Fibroblast of lung (primary cell): ENCODE measurements around the gene DCAF12. TPM values are rescaled to one million over a fixed set of nuclear protein-coding genes. Genes with fewer than 3 reads are reported as not detected.

ENCODE experiments used
- DNase-seq, 2 donors: peaks; one replicate each; pipeline versions ENCODE4 v3.0.0 to v3.0.0-alpha.2; 2010; ENCODE audit warnings: low read depth in 2 of 2
- H2AFZ ChIP-seq: 2 replicates; pipeline ENCODE4 v1.5.1; 2012; ENCODE audit warnings: low read length, control low read depth, inconsistent platforms
- H3K27ac ChIP-seq: 2 replicates; pipeline ENCODE4 v1.5.1; 2011; ENCODE audit warnings: low read length, control low read depth; ENCODE audit not compliant: insufficient read depth
- H3K27me3 ChIP-seq: 2 replicates; pipeline ENCODE4 v1.5.1; 2011; ENCODE audit warnings: mild to moderate bottlenecking, low read length; ENCODE audit not compliant: control insufficient read depth, insufficient read depth
- H3K36me3 ChIP-seq: 2 replicates; pipeline ENCODE4 v1.5.1; 2011; ENCODE audit warnings: low read length; ENCODE audit not compliant: control insufficient read depth, insufficient read depth
- H3K4me1 ChIP-seq: 2 replicates; pipeline ENCODE4 v1.5.1; 2011; ENCODE audit warnings: low read length; ENCODE audit not compliant: control insufficient read depth, insufficient read depth; ENCODE audit errors: extremely low read depth
- H3K4me2 ChIP-seq: 2 replicates; pipeline ENCODE4 v1.5.1; 2011; ENCODE audit warnings: low read length, control low read depth; ENCODE audit not compliant: insufficient read depth; ENCODE audit errors: extremely low read depth
- H3K4me3 ChIP-seq, 4 experiments: fragments of 200-600 bp in 1 of 4; sonication (generic) in 1 of 4; replicated peaks in 1 of 4; 2 replicates each; pipeline ENCODE4 v1.5.1; 2011 to 2016; ENCODE audit warnings: low read length in 4 of 4, low read depth in 3 of 4, mild to moderate bottlenecking in 3 of 4, control low read depth in 2 of 4, inconsistent platforms in 1 of 4, mixed read lengths in 1 of 4; ENCODE audit not compliant: insufficient read depth in 1 of 4; ENCODE audit errors: control extremely low read depth in 1 of 4
- H3K79me2 ChIP-seq: 2 replicates; pipeline ENCODE4 v1.5.1; 2012; ENCODE audit warnings: mild to moderate bottlenecking, low read length, inconsistent platforms; ENCODE audit not compliant: control insufficient read depth, insufficient read depth
- H3K9ac ChIP-seq: 2 replicates; pipeline ENCODE4 v1.5.1; 2011; ENCODE audit warnings: mild to moderate bottlenecking, low read length, control low read depth; ENCODE audit not compliant: insufficient read depth
- H3K9me3 ChIP-seq: 2 replicates; pipeline ENCODE4 v1.5.1; 2012; ENCODE audit warnings: low read depth, low read length; ENCODE audit not compliant: control insufficient read depth, insufficient read depth
- H4K20me1 ChIP-seq: 2 replicates; pipeline ENCODE4 v1.5.1; 2011; ENCODE audit warnings: low read length; ENCODE audit not compliant: control insufficient read depth, insufficient read depth; ENCODE audit errors: extremely low read depth
- EZH2 ChIP-seq: IDR thresholded peaks from 2 replicates; pipeline ENCODE4 v1.5.1; 2012; ENCODE audit warnings: low read length, control low read depth, mild to moderate bottlenecking; ENCODE audit errors: missing control alignments
- polyA plus RNA-seq, 2 donors: library from polyadenylated mRNA; depleted of rRNA in 1 of 2; stranded (reverse) in 1 of 2; unstranded in 1 of 2; fragments of >200 nt; gene quantifications; 2 replicates each; pipeline ENCODE4 v1.2.1, GENCODE V29; 2011 to 2012; ENCODE audit warnings: missing spikeins in 1 of 2
- total RNA-seq: library from RNA; depleted of rRNA; stranded (reverse); fragments of >200 nt; gene quantifications from 2 replicates; pipeline ENCODE4 v1.2.1, GENCODE V29; 2014
- TF ChIP-seq, protein P1 (sequence below), 2 donors: IDR thresholded peaks in 1 of 2; conservative IDR thresholded peaks in 1 of 2; 1 replicate in 1 of 2; 2 replicates in 1 of 2; pipeline ENCODE4 v1.5.1; 2011 to 2012; ENCODE audit warnings: low read length in 2 of 2, control low read depth in 1 of 2, inconsistent platforms in 1 of 2, low read depth in 1 of 2, mild to moderate bottlenecking in 1 of 2

DCAF12 gene
- total and polyA plus RNA-seq, 2 donors (not counting 1 experiment from before 2014, with no cell fraction given) = 9.7 to 26.3 TPM

DNA sequence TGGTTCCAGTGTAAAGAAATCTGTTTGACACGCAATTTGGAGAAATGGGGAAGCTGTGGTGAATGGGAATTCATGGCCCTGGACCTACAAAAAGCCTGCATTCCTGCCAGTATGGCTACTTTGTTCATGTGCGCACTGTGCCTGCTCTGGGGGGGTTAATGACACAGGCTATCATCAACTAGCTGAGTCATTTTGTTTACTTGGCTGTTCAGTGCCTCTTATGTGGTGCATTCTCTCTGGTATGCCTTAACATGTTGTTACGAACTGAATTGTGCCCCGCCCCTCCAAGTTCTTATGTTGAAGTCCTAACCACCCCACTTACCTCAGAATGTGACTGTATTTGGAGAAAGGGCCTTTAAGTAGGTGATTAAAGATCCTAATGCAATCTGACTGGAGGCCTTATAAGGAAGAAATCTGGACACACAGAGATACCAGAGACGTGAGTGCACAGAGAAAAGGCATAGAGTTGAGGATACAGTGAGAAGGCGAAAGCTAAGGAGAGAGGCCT is 31.9 kb upstream of the DCAF12 start:
- Histone ChIP-seq H4K20me1 (no peaks in the 10 kb centered on the region), H3K79me2 (no peaks in the 10 kb centered on the region), H3K9me3 (no peaks in the 10 kb centered on the region), H3K9ac (no peak overlapping the region), H2AFZ (no peak overlapping the region), H3K4me1 (no peaks in the 10 kb centered on the region), H3K27me3 (no peaks in the 10 kb centered on the region), H3K27ac (no peak overlapping the region), H3K4me3 (no peak overlapping the region), H3K4me2 (no peak overlapping the region), H3K36me3 (no peaks in the 10 kb centered on the region)
- peak; percentile 77 to 98 for DNase-seq
- no peak for TF ChIP-seq EZH2
- TF ChIP-seq, protein P1, sequence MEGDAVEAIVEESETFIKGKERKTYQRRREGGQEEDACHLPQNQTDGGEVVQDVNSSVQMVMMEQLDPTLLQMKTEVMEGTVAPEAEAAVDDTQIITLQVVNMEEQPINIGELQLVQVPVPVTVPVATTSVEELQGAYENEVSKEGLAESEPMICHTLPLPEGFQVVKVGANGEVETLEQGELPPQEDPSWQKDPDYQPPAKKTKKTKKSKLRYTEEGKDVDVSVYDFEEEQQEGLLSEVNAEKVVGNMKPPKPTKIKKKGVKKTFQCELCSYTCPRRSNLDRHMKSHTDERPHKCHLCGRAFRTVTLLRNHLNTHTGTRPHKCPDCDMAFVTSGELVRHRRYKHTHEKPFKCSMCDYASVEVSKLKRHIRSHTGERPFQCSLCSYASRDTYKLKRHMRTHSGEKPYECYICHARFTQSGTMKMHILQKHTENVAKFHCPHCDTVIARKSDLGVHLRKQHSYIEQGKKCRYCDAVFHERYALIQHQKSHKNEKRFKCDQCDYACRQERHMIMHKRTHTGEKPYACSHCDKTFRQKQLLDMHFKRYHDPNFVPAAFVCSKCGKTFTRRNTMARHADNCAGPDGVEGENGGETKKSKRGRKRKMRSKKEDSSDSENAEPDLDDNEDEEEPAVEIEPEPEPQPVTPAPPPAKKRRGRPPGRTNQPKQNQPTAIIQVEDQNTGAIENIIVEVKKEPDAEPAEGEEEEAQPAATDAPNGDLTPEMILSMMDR (conservative IDR thresholded peaks at IDR 0.05 in 1 of 2, IDR thresholded peaks at IDR 0.05 in 1 of 2; ENCODE audit: low read depth in 1 of 2, low read length in 2 of 2) = no peak

DNA sequence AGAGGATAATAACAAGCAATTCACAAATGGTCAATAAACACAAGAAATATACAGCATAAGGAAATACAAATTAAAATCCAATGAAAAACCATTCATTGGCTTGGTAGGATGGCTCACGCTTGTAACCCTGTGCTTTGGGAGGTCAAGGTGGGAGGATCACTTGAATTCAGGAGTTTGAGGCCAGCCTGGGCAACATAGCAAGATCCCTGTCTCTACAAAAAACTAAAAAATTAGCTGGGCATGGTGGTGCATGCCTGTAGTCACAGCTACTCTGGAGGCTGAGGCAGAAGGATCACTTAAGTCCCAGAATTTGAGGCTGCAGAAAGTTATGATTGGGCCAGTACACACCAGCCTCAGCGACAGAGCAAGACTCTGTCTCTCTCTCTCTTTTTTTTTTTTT is 31.4 kb upstream of the DCAF12 start:
- Histone ChIP-seq H3K27ac (no peak overlapping the region), H3K4me3 (no peak overlapping the region), H3K79me2 (no peaks in the 10 kb centered on the region), H3K4me1 (no peaks in the 10 kb centered on the region), H3K9ac (no peak overlapping the region), H3K36me3 (no peaks in the 10 kb centered on the region), H3K9me3 (no peaks in the 10 kb centered on the region), H4K20me1 (no peaks in the 10 kb centered on the region), H3K27me3 (no peaks in the 10 kb centered on the region), H3K4me2 (no peak overlapping the region), H2AFZ (no peak overlapping the region)
- DNase-seq = no peak
- TF ChIP-seq, protein P1 (conservative IDR thresholded peaks at IDR 0.05 in 1 of 2, IDR thresholded peaks at IDR 0.05 in 1 of 2; ENCODE audit: low read depth in 1 of 2, low read length in 2 of 2) = no peak
- TF ChIP-seq EZH2 = no peak

DNA sequence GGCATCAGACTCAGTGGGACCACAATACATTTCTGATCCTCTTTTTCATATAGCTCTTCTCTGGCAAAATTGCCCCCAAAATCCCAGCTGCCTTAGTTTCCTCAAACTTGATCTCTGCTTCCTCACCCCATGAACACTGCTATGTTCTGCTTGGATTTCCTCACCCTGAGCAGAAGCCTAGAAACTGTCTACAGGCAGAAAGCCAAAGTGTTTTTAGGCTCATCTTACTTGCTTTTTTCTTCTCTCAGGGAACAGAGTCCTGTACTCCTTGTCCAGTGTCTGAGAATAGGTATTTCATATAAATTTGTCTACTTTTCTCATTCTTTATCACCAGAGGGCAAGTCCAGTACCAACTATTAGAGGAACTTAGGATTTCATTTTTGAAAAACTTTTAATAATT is 30.8 kb upstream of the DCAF12 start:
- H2AFZ ChIP-seq = no peak overlapping the region
- TF ChIP-seq, protein P1 (conservative IDR thresholded peaks at IDR 0.05 in 1 of 2, IDR thresholded peaks at IDR 0.05 in 1 of 2; ENCODE audit: low read depth in 1 of 2, low read length in 2 of 2) = no peak
- no peak for TF ChIP-seq EZH2

More for the DNA sequence above, 30.8 kb upstream of the DCAF12 start:
- DNase-seq = no peak
- Histone ChIP-seq H3K79me2 (no peaks in the 10 kb centered on the region), H3K4me2 (no peak overlapping the region), H4K20me1 (no peaks in the 10 kb centered on the region), H3K36me3 (no peaks in the 10 kb centered on the region), H3K9ac (no peak overlapping the region), H3K4me3 (no peak overlapping the region), H3K27ac (no peak overlapping the region), H3K27me3 (no peaks in the 10 kb centered on the region), H3K4me1 (no peaks in the 10 kb centered on the region), H3K9me3 (no peaks in the 10 kb centered on the region)
